ENCODE data around the gene GRPEL1. TPM values are rescaled to one million over a fixed set of nuclear protein-coding genes. Genes with fewer than 3 reads are reported as not detected.

GRPEL1 gene
- total and polyA plus RNA-seq, 2 of the 13 experiments (the other 11 are each of a cell fraction or from before 2014, with no cell fraction given) = 32.3 to 141 TPM

GRCh38 chr4:7042503-7043283, 25.2 kb downstream of the GRPEL1 start (continued):
- TF ChIP-seq BCLAF1 (IDR thresholded peaks at IDR 0.05) (no peak), PRDM4 (CRISPR knock-in tag; IDR thresholded peaks at IDR 0.05; ENCODE audit: borderline replicate concordance) (no peak), NCOA1 (CRISPR knock-in tag; IDR thresholded peaks at IDR 0.05) (no peak), TAF15 (IDR thresholded peaks at IDR 0.05; ENCODE audit: low read depth, low read length, poor library complexity, severe bottlenecking) (no peak), RBFOX2 (IDR thresholded peaks at IDR 0.05; ENCODE audit: low read depth, low read length) (no peak), ZBTB40 (IDR thresholded peaks at IDR 0.05) (no peak), ZBTB40 (CRISPR knock-in tag; IDR thresholded peaks at IDR 0.05) (no peak), GRHL1 (CRISPR knock-in tag; conservative IDR thresholded peaks at IDR 0.05) (no peak), ZNF577 (CRISPR knock-in tag; IDR thresholded peaks at IDR 0.05; ENCODE audit: borderline replicate concordance, low read depth) (no peak), ZNF556 (CRISPR knock-in tag; IDR thresholded peaks at IDR 0.05; ENCODE audit: borderline replicate concordance) (no peak), MTA1 (CRISPR knock-in tag; IDR thresholded peaks at IDR 0.05; ENCODE audit: borderline replicate concordance) (0 out of 2 replicates have a peak, but pooled peaks have one; percentile 9), ZMYM4 (CRISPR knock-in tag; IDR thresholded peaks at IDR 0.05) (peak; percentile 43; the same call in 1 of the 2 replicates)

Measured in HepG2 (cell line).